Measurements from ENCODE around the gene PROSER3. TPM values are rescaled to one million over a fixed set of nuclear protein-coding genes. Genes with fewer than 3 reads are reported as not detected.
A peak's percentile ranks its signal among the peaks of the same experiment; 100 is the strongest.

Gene PROSER3
- total RNA-seq, 2 donors from 2014 or later, result 36.2 to 53.8 TPM

GRCh38 chr19:35727053-35727955 is 30.7 kb upstream of the PROSER3 start:
- ATAC-seq (no peak), DNase-seq (ENCODE audit: low spot score) (no peak)
- Mint-ChIP-seq H3K9me3 (no peaks in the 10 kb centered on the region), H3K36me3 (peaks cover 19% of the 10 kb centered on the region), H3K4me1 (ENCODE audit: low read depth in 2 of 2) (peaks cover 0 to 31% of the 10 kb centered on the region in 2 donors), H3K4me3 (no peak overlapping the region), H3K27me3 (no peaks in the 10 kb centered on the region), H3K27ac (no peak overlapping the region)

- no peak for DNase-seq (ENCODE audit: low spot score)
- peaks cover 0 to 27% of the 10 kb centered on the region in 2 donors for H3K4me1 Mint-ChIP-seq (ENCODE audit: low read depth in 2 of 2)
- no peaks in the 10 kb centered on the region for H3K27me3 Mint-ChIP-seq
- H3K36me3 Mint-ChIP-seq, result peaks cover 19% of the 10 kb centered on the region
- no peak overlapping the region for H3K4me3 Mint-ChIP-seq
- ATAC-seq, result no peak
- H3K27ac Mint-ChIP-seq, result no peak overlapping the region
- H3K9me3 Mint-ChIP-seq, result no peaks in the 10 kb centered on the region
Observed at GRCh38 chr19:35727956-35728706, 29.8 kb upstream of the PROSER3 start.

- Mint-ChIP-seq H3K27ac (no peak overlapping the region), H3K4me1 (ENCODE audit: low read depth in 2 of 2) (peaks cover 2 to 26% of the 10 kb centered on the region in 2 donors), H3K27me3 (no peaks in the 10 kb centered on the region), H3K4me3 (no peak overlapping the region), H3K9me3 (no peaks in the 10 kb centered on the region), H3K36me3 (peaks cover 15% of the 10 kb centered on the region)
- ATAC-seq (no peak), DNase-seq (ENCODE audit: low spot score) (no peak)
Observed at GRCh38 chr19:35729021-35729420, 29.0 kb upstream of the PROSER3 start.

DNA sequence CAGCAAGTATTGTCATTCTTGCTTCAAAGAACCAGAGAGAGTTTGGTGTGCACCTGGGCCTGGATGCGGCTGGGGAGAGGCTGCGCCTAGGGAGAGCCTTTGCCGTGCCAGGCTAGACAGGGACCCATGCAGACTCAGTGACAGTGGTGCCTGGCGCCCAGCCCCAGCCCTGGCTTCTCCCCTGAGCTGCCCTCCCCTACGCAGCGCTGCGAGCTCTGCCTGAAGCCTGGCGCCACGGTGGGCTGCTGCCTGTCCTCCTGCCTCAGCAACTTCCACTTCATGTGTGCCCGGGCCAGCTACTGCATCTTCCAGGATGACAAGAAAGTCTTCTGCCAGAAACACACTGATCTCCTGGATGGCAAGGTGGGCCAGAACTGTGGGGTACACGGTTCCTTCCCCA is 28.2 kb upstream of the PROSER3 start:
- H3K36me3 Mint-ChIP-seq, result peaks cover 22% of the 10 kb centered on the region
- peaks cover 10 to 29% of the 10 kb centered on the region in 2 donors for H3K4me1 Mint-ChIP-seq (ENCODE audit: low read depth in 2 of 2)
- H3K9me3 Mint-ChIP-seq, result no peaks in the 10 kb centered on the region
- H3K27ac Mint-ChIP-seq, result no peak overlapping the region
- H3K27me3 Mint-ChIP-seq, result no peaks in the 10 kb centered on the region
- DNase-seq (ENCODE audit: low spot score) (no peak), ATAC-seq (no peak)
- no peak overlapping the region for H3K4me3 Mint-ChIP-seq

- ATAC-seq, result no peak
- Mint-ChIP-seq H3K27me3 (no peaks in the 10 kb centered on the region), H3K36me3 (peaks cover 22% of the 10 kb centered on the region), H3K27ac (no peak overlapping the region), H3K4me3 (no peak overlapping the region), H3K4me1 (ENCODE audit: low read depth in 2 of 2) (peaks cover 10 to 29% of the 10 kb centered on the region in 2 donors), H3K9me3 (no peaks in the 10 kb centered on the region)
- DNase-seq (ENCODE audit: low spot score), result no peak
Observed at GRCh38 chr19:35730326-35730725, 27.6 kb upstream of the PROSER3 start.

DNA sequence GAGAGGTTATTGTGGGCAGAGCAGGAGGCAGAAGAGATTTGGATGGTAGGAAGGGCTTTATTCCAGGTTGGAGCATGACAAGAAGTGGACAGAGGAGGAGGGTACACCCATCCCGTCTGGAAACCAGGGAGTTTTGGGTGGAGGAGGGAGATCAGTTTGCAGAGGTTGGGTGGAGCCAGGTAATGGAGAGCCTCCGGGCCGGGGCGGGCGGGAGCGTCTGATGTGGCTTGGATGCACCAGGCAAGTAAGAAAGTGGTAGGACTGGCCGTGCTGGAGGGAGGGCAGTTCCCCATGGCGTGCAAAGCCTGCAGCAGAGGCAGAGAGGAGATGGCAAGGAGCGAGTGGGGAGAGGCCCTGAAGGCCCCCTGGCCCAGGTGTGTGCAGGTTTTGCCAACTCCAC is 26.6 kb upstream of the PROSER3 start:
- H3K27me3 Mint-ChIP-seq, result no peaks in the 10 kb centered on the region
- peak overlapping the region in 1 of 2 donors; percentile 66 for H3K27ac Mint-ChIP-seq
- H3K9me3 Mint-ChIP-seq, result no peaks in the 10 kb centered on the region
- no peak overlapping the region for H3K4me3 Mint-ChIP-seq
- peaks cover 15% of the 10 kb centered on the region for H3K36me3 Mint-ChIP-seq
- ATAC-seq (no peak), DNase-seq (ENCODE audit: low spot score) (no peak)
- H3K4me1 Mint-ChIP-seq (ENCODE audit: low read depth in 2 of 2), result peaks cover 11 to 26% of the 10 kb centered on the region in 2 donors

DNA sequence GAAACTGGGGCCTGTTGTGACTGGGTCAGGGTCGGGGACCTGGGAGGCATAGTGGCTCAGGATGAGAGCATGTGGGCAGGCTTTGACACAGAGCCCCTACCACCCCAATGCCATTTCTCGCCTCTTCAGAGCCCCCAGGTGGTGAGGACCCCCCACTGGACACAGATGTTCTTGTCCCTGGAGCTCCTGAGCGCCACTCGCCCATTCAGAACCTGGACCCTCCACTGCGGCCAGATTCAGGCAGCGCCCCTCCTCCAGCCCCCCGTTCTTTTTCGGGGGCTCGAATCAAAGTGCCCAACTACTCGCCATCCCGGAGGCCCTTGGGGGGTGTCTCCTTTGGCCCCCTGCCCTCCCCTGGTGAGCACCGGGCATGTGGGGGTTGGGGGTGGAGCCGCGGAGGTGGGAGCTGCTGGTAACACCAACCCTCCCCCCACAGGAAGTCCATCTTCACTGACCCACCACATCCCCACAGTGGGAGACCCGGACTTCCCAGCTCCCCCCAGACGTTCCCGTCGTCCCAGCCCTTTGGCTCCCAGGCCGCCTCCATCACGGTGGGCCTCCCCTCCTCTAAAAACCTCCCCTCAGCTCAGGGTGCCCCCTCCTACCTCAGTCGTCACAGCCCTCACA is 26.1 kb upstream of the PROSER3 start:
- no peak overlapping the region for H3K4me3 Mint-ChIP-seq
- H3K9me3 Mint-ChIP-seq, result no peaks in the 10 kb centered on the region
- ATAC-seq (no peak), DNase-seq (ENCODE audit: low spot score) (no peak)
- peaks cover 15% of the 10 kb centered on the region for H3K36me3 Mint-ChIP-seq
- H3K27me3 Mint-ChIP-seq, result no peaks in the 10 kb centered on the region
- H3K4me1 Mint-ChIP-seq (ENCODE audit: low read depth in 2 of 2), result peaks cover 14 to 29% of the 10 kb centered on the region in 2 donors
- H3K27ac Mint-ChIP-seq, result no peak overlapping the region

DNA sequence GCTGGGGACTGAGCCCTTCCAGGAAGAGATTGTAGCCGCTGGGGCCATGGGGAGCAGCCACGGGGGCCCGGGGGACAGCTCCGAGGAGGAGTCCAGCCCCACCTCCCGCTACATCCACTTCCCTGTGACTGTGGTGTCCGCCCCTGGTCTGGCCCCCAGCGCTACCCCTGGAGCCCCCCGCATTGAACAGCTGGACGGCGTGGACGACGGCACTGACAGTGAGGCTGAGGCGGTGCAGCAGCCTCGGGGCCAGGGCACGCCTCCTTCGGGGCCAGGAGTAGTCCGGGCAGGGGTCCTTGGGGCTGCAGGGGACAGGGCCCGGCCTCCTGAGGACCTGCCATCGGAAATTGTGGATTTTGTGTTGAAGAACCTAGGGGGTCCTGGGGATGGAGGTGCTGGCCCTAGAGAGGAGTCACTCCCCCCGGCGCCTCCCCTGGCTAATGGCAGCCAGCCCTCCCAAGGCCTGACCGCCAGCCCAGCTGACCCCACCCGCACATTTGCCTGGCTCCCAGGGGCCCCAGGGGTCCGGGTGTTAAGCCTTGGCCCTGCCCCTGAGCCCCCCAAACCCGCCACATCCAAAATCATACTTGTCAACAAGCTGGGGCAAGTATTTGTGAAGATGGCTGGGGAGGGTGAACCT is 25.3 kb upstream of the PROSER3 start:
- H3K27me3 Mint-ChIP-seq, result no peaks in the 10 kb centered on the region
- DNase-seq (ENCODE audit: low spot score) (no peak), ATAC-seq (no peak)
- peaks cover 14 to 32% of the 10 kb centered on the region in 2 donors for H3K4me1 Mint-ChIP-seq (ENCODE audit: low read depth in 2 of 2)
- H3K9me3 Mint-ChIP-seq, result no peaks in the 10 kb centered on the region
- H3K36me3 Mint-ChIP-seq, result peaks cover 15% of the 10 kb centered on the region
- H3K27ac Mint-ChIP-seq, result no peak overlapping the region
- H3K4me3 Mint-ChIP-seq, result no peak overlapping the region

GRCh38 chr19:35733180-35734125 is 24.5 kb upstream of the PROSER3 start:
- Mint-ChIP-seq H3K4me1 (ENCODE audit: low read depth in 2 of 2) (peaks cover 14 to 26% of the 10 kb centered on the region in 2 donors), H3K27me3 (no peaks in the 10 kb centered on the region), H3K27ac (peak overlapping the region; percentile 28 to 49), H3K9me3 (no peaks in the 10 kb centered on the region), H3K36me3 (peaks cover 15% of the 10 kb centered on the region), H3K4me3 (no peak overlapping the region)
- DNase-seq (ENCODE audit: low spot score) (no peak), ATAC-seq (no peak)

DNA sequence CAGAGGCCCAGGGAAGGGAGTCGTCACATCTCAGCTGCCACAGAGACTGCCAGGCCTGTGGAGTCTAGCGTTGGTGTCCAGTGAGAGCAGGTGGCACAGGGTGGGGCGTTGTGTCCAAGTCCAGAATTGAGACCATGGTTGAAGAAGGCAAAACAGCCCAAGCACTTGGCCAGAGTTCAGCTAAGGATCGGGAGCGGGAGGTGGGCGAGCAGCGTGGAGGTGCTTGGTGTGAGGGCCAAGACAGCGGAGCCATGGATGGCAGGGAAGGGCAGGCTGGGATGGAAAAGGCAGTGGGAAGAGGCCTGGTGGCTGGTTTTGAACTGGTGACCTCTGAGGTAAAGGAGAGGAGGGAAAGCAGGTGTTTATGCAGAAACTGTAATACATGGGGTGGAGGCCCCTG is 23.7 kb upstream of the PROSER3 start:
- H3K9me3 Mint-ChIP-seq, result no peaks in the 10 kb centered on the region
- DNase-seq (ENCODE audit: low spot score) (no peak), ATAC-seq (no peak)
- no peaks in the 10 kb centered on the region for H3K27me3 Mint-ChIP-seq
- H3K4me3 Mint-ChIP-seq, result no peak overlapping the region
- H3K4me1 Mint-ChIP-seq (ENCODE audit: low read depth in 2 of 2), result peaks cover 14 to 33% of the 10 kb centered on the region in 2 donors
- H3K36me3 Mint-ChIP-seq, result peaks cover 15% of the 10 kb centered on the region
- H3K27ac Mint-ChIP-seq, result peak overlapping the region; percentile 28 to 49

GRCh38 chr19:35734889-35735288 is 23.1 kb upstream of the PROSER3 start:
- peaks cover 15% of the 10 kb centered on the region for H3K36me3 Mint-ChIP-seq
- peak overlapping the region in 1 of 2 donors; percentile 28 for H3K27ac Mint-ChIP-seq
- DNase-seq (ENCODE audit: low spot score) (no peak), ATAC-seq (no peak)
- peaks cover 14 to 35% of the 10 kb centered on the region in 2 donors for H3K4me1 Mint-ChIP-seq (ENCODE audit: low read depth in 2 of 2)
- H3K27me3 Mint-ChIP-seq, result no peaks in the 10 kb centered on the region
- H3K4me3 Mint-ChIP-seq, result no peak overlapping the region
- H3K9me3 Mint-ChIP-seq, result no peaks in the 10 kb centered on the region

- Mint-ChIP-seq H3K27me3 (no peaks in the 10 kb centered on the region), H3K36me3 (peaks cover 9% of the 10 kb centered on the region), H3K9me3 (no peaks in the 10 kb centered on the region), H3K4me1 (ENCODE audit: low read depth in 2 of 2) (peaks cover 25 to 37% of the 10 kb centered on the region in 2 donors), H3K4me3 (no peak overlapping the region), H3K27ac (no peak overlapping the region)
- no peak for ATAC-seq
- DNase-seq (ENCODE audit: low spot score), result no peak
Observed at GRCh38 chr19:35736913-35737886, 20.8 kb upstream of the PROSER3 start.
